ENCODE data around the gene CD274. TPM values are rescaled to one million over a fixed set of nuclear protein-coding genes. Genes with fewer than 3 reads are reported as not detected.
A peak's percentile ranks its signal among the peaks of the same experiment; 100 is the strongest.

Gene CD274
- total and polyA plus RNA-seq, 9 donors, result 0.57 to 6.7 (median 1.5) TPM

DNA sequence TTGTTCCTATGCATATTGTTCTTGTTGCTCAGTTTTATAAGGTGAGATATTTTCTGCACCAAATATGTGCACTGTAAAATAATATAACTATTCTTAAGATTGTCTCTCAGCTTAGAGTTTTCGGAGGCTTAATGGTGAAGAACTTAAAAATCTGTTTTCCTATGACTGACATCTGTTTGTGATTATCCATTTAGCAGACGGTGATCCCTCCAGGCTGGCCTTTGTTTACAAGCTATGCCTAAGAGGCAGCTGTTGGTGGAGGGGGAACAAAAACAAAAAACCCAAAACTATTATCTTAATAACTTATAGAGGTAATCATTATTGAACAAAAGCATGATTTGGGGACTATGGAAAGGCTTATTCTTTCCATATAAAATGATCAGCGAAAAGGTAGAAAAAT is 60.6 kb downstream of the CD274 start:
- Histone ChIP-seq H3K27ac (no peak overlapping the region), H3K4me1 (ENCODE audit: insufficient read depth) (peaks cover 2% of the 10 kb centered on the region)
- 63 to 67% (median 63%) methylated on average over 3 of the region's 3 CpGs for WGBS, 3 donors

GRCh38 chr9:5511476-5511875 is 61.1 kb downstream of the CD274 start:
- Histone ChIP-seq H3K27ac (no peak overlapping the region), H3K36me3 (no peaks in the 10 kb centered on the region), H3K9me3 (no peaks in the 10 kb centered on the region), H3K4me1 (ENCODE audit: insufficient read depth) (peaks cover 2% of the 10 kb centered on the region), H3K4me3 (no peak overlapping the region), H3K27me3 (no peaks in the 10 kb centered on the region)
- DNase-seq, result no peak
- TF ChIP-seq EP300 (IDR thresholded peaks at IDR 0.05) (no peak), POLR2A (IDR thresholded peaks at IDR 0.05) (no peak), CTCF (IDR thresholded peaks at IDR 0.05) (no peak)
- WGBS, 3 donors, result 35 to 56% (median 50%) methylated on average over 1 of the region's 1 CpG
- intact Hi-C loops (cut with DNase I), result loop anchor here in 2 of 4 donors (10.0 kb wide), 2 partner anchors 53 to 57 kb away; partner anchors contain the start of gene CD274 (in 1 of the 2)

More for the DNA sequence above, 60.6 kb downstream of the CD274 start:
- H3K4me3 ChIP-seq, result peak overlapping the region; percentile 13
- no peak for DNase-seq
- intact Hi-C loops (cut with DNase I), result loop anchor here in 2 of 4 donors (10.0 kb wide), 2 partner anchors 54 to 56 kb away; partner anchors contain the start of gene CD274 (in 1 of the 2)
- H3K27me3 ChIP-seq, result no peaks in the 10 kb centered on the region
- H3K36me3 ChIP-seq, result no peaks in the 10 kb centered on the region
- TF ChIP-seq POLR2A (IDR thresholded peaks at IDR 0.05) (no peak), EP300 (IDR thresholded peaks at IDR 0.05) (no peak), CTCF (IDR thresholded peaks at IDR 0.05) (no peak)
- H3K9me3 ChIP-seq, result no peaks in the 10 kb centered on the region

DNA sequence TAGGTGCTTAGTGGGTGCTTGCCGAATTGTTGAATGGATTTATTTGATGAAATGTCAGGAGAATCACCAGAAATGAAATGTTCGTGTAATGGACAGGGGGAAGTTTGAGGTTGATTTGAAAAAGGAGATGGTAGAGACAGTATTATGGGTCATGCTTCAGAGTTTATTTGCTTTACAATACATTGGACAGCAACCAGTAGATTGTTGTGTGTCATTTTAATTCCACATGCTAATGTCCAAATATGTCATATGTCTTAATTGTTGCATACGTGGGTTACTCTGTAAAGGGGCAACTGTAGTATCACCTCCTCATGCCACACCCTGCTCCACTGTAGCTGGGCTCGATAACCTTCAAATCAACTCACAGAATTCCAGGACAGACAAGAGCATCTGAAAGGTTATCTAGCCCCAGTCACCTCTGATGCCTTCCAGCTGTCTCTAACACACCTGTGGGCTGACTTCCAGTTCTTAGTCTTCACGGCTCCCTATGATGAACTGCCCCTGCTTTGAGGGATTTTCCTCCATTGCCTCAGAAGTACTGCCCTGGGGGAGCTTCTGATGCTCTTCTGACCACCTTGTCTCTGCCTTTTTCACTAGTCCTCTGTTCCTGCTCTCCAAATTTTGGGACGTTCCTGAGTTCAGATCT is 61.7 kb downstream of the CD274 start:
- intact Hi-C loops (cut with DNase I), result loop anchor here in 2 of 4 donors (10.0 kb wide), 2 partner anchors 53 to 57 kb away; partner anchors contain the start of gene CD274 (in 1 of the 2)
- no peak overlapping the region for H3K4me3 ChIP-seq
- no peaks in the 10 kb centered on the region for H3K36me3 ChIP-seq
- no peaks in the 10 kb centered on the region for H3K27me3 ChIP-seq
- 87 to 91% (median 88%) methylated on average over 6 of the region's 6 CpGs for WGBS, 3 donors
- TF ChIP-seq EP300 (IDR thresholded peaks at IDR 0.05), result no peak
- TF ChIP-seq CTCF (IDR thresholded peaks at IDR 0.05), result no peak
- DNase-seq, result no peak
- no peak overlapping the region for H3K27ac ChIP-seq
- peaks cover 2% of the 10 kb centered on the region for H3K4me1 ChIP-seq (ENCODE audit: insufficient read depth)
- H3K9me3 ChIP-seq, result no peaks in the 10 kb centered on the region

GRCh38 chr9:5512658-5513452 is 62.5 kb downstream of the CD274 start:
- TF ChIP-seq EP300 (IDR thresholded peaks at IDR 0.05), result no peak
- TF ChIP-seq CTCF (IDR thresholded peaks at IDR 0.05), result no peak
- no peak for TF ChIP-seq POLR2A (IDR thresholded peaks at IDR 0.05)
- Histone ChIP-seq H3K27ac (no peak overlapping the region), H3K4me1 (ENCODE audit: insufficient read depth) (peaks cover 2% of the 10 kb centered on the region), H3K36me3 (no peaks in the 10 kb centered on the region), H3K27me3 (no peaks in the 10 kb centered on the region), H3K4me3 (no peak overlapping the region), H3K9me3 (no peaks in the 10 kb centered on the region)
- no peak for DNase-seq
- intact Hi-C loops (cut with DNase I), result loop anchor here in 2 of 4 donors (10.0 kb wide), 2 partner anchors 52 to 58 kb away; partner anchors contain the start of gene CD274 (in 1 of the 2)
- 94 to 96% (median 96%) methylated on average over 2 of the region's 2 CpGs for WGBS, 3 donors
